MCF 10A (cell line): ENCODE data around the gene GTSF1L. TPM values are rescaled to one million over a fixed set of nuclear protein-coding genes. Genes with fewer than 3 reads are reported as not detected.
A peak's percentile ranks its signal among the peaks of the same experiment; 100 is the strongest.

Source experiments
- BruUV-seq: library from RNA; stranded (reverse); fragments of 400-500 nt; replicated peaks from 2 replicates; lab custom pipeline; 2021; lab: Mats Ljungman, UMichigan
- CTCF ChIA-PET: fragments of 300-600 bp; sonication (Branson Sonifier 250); formaldehyde crosslinking; extraction: SDS; loops from one replicate; lab custom pipeline; 2021; ENCODE audit warnings: antibody characterized with exemption, inconsistent platforms; lab: Yijun Ruan, JAX
- POLR2A ChIA-PET: fragments of 300-600, 350-650 bp; sonication (Branson Sonifier 250); formaldehyde crosslinking; extraction: SDS; loops from one replicate; lab custom pipeline; 2020; ENCODE audit warnings: antibody characterized with exemption, inconsistent platforms; lab: Yijun Ruan, JAX
- DNase-seq: peaks from one replicate; pipeline ENCODE4 v3.0.0-alpha.2; 2018; ENCODE audit not compliant: unreplicated experiment
- H3K27ac Mint-ChIP-seq: one replicate; pipeline ENCODE4 v1.8.0; 2022; ENCODE audit warnings: mild to moderate bottlenecking, low read depth, mixed read lengths; ENCODE audit not compliant: unreplicated experiment
- H3K27me3 Mint-ChIP-seq: one replicate; pipeline ENCODE4 v1.8.0; 2022; ENCODE audit warnings: mixed read lengths; ENCODE audit not compliant: insufficient read depth, unreplicated experiment
- H3K36me3 Mint-ChIP-seq: one replicate; pipeline ENCODE4 v1.8.0; 2022; ENCODE audit warnings: mild to moderate bottlenecking, moderate library complexity, mixed read lengths; ENCODE audit not compliant: insufficient read depth, unreplicated experiment
- H3K4me1 Mint-ChIP-seq: one replicate; pipeline ENCODE4 v1.8.0; 2022; ENCODE audit warnings: mixed read lengths; ENCODE audit not compliant: insufficient read depth, unreplicated experiment
- H3K4me3 Mint-ChIP-seq: one replicate; pipeline ENCODE4 v1.8.0; 2022; ENCODE audit warnings: mild to moderate bottlenecking, moderate library complexity, mixed read lengths; ENCODE audit not compliant: unreplicated experiment
- H3K9me3 Mint-ChIP-seq: one replicate; pipeline ENCODE4 v1.8.0; 2022; ENCODE audit warnings: mixed read lengths; ENCODE audit not compliant: unreplicated experiment
- intact Hi-C: fragments of 100-400 bp; cut with micrococcal nuclease; formaldehyde crosslinking; loops from 2 replicates; pipeline ENCODE4 v1.14.1; 2022
- total RNA-seq: library from RNA; stranded (reverse); gene quantifications from 2 replicates; pipeline ENCODE4 v1.2.3, GENCODE V29; 2022
- TF ChIP-seq, protein P1 (sequence below): fragments of 200-600 bp; IDR thresholded peaks from one replicate; pipeline ENCODE4 v1.8.0; 2022; ENCODE audit warnings: antibody characterized with exemption, mild to moderate bottlenecking; ENCODE audit not compliant: unreplicated experiment

Gene GTSF1L
- total RNA-seq, 1 experiment from 2014 or later = not detected

DNA sequence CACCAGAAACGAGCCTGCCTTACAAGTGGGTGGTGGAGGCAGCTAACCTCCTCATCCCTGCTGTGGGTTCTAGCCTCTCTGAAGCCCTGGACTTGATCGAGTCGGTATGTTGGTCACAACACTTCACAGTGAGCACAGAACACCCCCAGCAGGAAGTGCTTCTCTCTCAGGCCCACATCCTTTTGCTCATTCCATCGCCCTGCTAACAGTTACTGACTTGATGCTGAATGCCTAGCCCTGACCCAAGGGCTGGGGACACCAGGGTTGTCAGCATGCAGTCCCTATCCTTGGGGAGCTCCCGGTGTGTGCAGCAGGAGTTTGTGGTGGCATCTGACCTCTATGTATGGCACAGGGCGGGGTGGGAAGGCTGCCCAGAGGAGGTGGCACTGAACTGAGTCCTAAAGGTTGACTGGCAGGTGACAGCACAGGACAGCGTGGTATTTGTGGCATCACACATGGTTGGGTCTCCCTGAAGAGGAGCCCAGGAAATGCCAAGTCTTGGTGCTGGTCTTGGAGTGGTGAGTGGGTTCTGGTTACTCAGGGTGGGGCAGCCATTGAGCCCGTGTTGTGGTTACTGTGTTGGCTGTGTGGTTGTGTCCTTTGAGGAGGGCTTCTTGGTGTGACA lies 26.7 kb downstream of the GTSF1L start:
- ChIA-PET POLR2A (no interaction called here), CTCF (interaction anchor here (0.7 to 1.5 kb wide), 3 partner anchors 161 to 186 kb away, joined by 3 to 4 read pairs (median 4); no protein-coding TSS in a partner anchor)
- Mint-ChIP-seq H3K27ac (peak overlapping the region; percentile 62), H3K4me3 (no peak overlapping the region), H3K9me3 (no peaks in the 10 kb centered on the region), H3K27me3 (no peaks in the 10 kb centered on the region), H3K36me3 (peaks cover 11% of the 10 kb centered on the region), H3K4me1 (peaks cover 10% of the 10 kb centered on the region)
- intact Hi-C loops = no loop called here
- no peak for DNase-seq
- BruUV-seq = no TSS peak
- TF ChIP-seq, protein P1, sequence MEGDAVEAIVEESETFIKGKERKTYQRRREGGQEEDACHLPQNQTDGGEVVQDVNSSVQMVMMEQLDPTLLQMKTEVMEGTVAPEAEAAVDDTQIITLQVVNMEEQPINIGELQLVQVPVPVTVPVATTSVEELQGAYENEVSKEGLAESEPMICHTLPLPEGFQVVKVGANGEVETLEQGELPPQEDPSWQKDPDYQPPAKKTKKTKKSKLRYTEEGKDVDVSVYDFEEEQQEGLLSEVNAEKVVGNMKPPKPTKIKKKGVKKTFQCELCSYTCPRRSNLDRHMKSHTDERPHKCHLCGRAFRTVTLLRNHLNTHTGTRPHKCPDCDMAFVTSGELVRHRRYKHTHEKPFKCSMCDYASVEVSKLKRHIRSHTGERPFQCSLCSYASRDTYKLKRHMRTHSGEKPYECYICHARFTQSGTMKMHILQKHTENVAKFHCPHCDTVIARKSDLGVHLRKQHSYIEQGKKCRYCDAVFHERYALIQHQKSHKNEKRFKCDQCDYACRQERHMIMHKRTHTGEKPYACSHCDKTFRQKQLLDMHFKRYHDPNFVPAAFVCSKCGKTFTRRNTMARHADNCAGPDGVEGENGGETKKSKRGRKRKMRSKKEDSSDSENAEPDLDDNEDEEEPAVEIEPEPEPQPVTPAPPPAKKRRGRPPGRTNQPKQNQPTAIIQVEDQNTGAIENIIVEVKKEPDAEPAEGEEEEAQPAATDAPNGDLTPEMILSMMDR = no peak

DNA sequence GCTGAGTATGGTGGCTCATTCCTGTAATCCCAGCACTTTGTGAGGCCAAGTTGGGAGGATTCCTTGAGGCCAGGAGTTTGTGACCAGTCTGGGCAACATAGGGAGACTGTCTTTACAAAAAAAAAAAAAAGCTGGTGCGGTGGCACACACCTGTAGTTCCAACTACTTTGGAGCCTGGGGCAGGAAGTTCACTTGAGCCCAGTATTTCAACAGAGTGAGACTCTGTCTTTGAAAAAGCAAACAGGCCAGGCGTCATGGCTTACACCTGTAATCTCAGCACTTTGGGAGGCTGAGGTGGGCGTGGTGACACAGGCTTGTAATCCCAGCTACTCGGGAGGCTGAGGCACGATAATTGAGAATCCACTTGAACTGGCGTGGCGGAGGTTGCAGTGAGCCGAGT lies 31.2 kb downstream of the GTSF1L start:
- intact Hi-C loops = no loop called here
- TF ChIP-seq, protein P1 = no peak
- no peak for DNase-seq
- Mint-ChIP-seq H3K4me3 (no peak overlapping the region), H3K36me3 (peaks cover 21% of the 10 kb centered on the region), H3K4me1 (no peaks in the 10 kb centered on the region), H3K27ac (no peak overlapping the region), H3K9me3 (no peaks in the 10 kb centered on the region), H3K27me3 (no peaks in the 10 kb centered on the region)
- ChIA-PET CTCF (interaction anchor here (1.0 kb wide), 1 partner anchor 11 kb away, joined by 3 read pairs; no protein-coding TSS in a partner anchor), POLR2A (no interaction called here)
- no TSS peak for BruUV-seq

DNA sequence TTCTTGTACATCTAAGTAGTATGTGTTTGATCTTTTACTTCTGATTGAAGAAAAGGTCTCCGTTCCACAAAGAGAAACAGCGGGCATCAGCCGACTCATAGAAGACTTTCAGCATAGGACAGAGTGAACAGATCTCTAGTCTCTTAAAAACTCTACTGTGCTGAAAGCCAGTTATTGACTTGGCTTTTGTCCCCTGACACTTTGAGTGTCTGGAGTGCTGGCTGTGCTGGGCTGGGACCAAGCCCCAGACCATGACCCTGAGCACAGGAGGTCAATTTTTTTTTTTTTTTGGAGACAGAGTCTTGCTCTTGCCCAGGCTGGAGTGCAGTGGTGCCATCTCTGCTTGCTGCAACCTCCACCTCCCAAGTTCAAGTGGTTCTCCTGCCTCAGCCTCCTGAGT lies 32.0 kb downstream of the GTSF1L start:
- BruUV-seq = no TSS peak
- Mint-ChIP-seq H3K4me3 (no peak overlapping the region), H3K27me3 (no peaks in the 10 kb centered on the region), H3K27ac (no peak overlapping the region), H3K4me1 (no peaks in the 10 kb centered on the region), H3K9me3 (no peaks in the 10 kb centered on the region), H3K36me3 (peaks cover 16% of the 10 kb centered on the region)
- POLR2A ChIA-PET = no interaction called here
- CTCF ChIA-PET = interaction anchor here (1.0 kb wide), 1 partner anchor 10 kb away, joined by 3 read pairs; no protein-coding TSS in a partner anchor
- TF ChIP-seq, protein P1 = no peak
- intact Hi-C loops = no loop called here
- DNase-seq = no peak

DNA sequence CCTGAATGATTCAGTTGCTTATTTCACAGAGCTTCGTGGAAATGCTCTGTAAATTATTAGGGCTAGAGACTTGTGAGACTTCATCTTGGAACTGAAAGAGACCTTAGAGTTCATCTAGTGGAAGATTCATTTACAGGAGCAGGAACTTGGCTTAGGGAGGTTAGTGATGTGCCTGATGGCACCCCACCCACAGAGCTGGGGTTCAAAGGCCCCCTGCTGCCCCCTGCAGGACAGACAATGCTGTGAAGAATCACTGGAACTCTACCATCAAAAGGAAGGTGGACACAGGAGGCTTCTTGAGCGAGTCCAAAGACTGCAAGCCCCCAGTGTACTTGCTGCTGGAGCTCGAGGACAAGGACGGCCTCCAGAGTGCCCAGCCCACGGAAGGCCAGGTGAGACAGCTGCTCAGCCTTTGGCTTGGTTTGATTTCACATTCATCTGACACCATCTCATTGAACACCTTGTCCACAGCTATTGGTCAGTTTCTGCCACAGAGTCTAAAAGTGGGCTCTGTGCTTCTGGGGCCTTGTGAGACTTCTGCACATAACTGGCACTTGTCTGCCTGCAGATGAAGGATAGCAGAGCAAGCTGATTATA lies 34.8 kb downstream of the GTSF1L start:
- Mint-ChIP-seq H3K9me3 (no peaks in the 10 kb centered on the region), H3K27ac (no peak overlapping the region), H3K36me3 (peaks cover 11% of the 10 kb centered on the region), H3K4me3 (no peak overlapping the region), H3K27me3 (no peaks in the 10 kb centered on the region), H3K4me1 (no peaks in the 10 kb centered on the region)
- intact Hi-C loops = loop anchor here (1.0 kb wide), 2 partner anchors 154 to 243 kb away; no protein-coding TSS in a partner anchor
- POLR2A ChIA-PET = interaction anchor here (0.7 to 1.2 kb wide), 3 partner anchors 11 to 321 kb away, joined by 3 read pairs; no protein-coding TSS in a partner anchor
- peak; percentile 65 for DNase-seq
- TF ChIP-seq, protein P1 = peak; percentile 76
- no TSS peak for BruUV-seq
- CTCF ChIA-PET = interaction anchor here (0.6 to 6.6 kb wide), 25 partner anchors 10 to 773 kb away, joined by 3 to 59 read pairs (median 4); no protein-coding TSS in a partner anchor
